Measurements from ENCODE around the gene HIVEP1.

The HIVEP1 gene

GRCh38 chr6:12034349-12034748 is 22.2 kb downstream of the HIVEP1 start:
- TF ChIP-seq POLR2A (IDR thresholded peaks at IDR 0.05; ENCODE audit: extremely low read depth, insufficient read length), result no peak
- no peak for TF ChIP-seq MAX (IDR thresholded peaks at IDR 0.05; ENCODE audit: low read depth, low read length)
- TF ChIP-seq CTCF (IDR thresholded peaks at IDR 0.05; ENCODE audit: low read depth, low read length), result no peak
- TF ChIP-seq MYC (IDR thresholded peaks at IDR 0.05; ENCODE audit: low read depth, low read length), result no peak
- DNase-seq (ENCODE audit: low read depth), result no peak
- H3K4me3 ChIP-seq (ENCODE audit: low read depth, low read length), result no peak overlapping the region

- no peak for TF ChIP-seq CTCF (IDR thresholded peaks at IDR 0.05; ENCODE audit: low read depth, low read length)
- TF ChIP-seq MYC (IDR thresholded peaks at IDR 0.05; ENCODE audit: low read depth, low read length), result no peak
- no peak for TF ChIP-seq MAX (IDR thresholded peaks at IDR 0.05; ENCODE audit: low read depth, low read length)
- no peak for TF ChIP-seq POLR2A (IDR thresholded peaks at IDR 0.05; ENCODE audit: extremely low read depth, insufficient read length)
- DNase-seq (ENCODE audit: low read depth), result no peak
Measured at GRCh38 chr6:12034837-12035236, 22.7 kb downstream of the HIVEP1 start.

GRCh38 chr6:12036766-12037165 is 24.7 kb downstream of the HIVEP1 start:
- TF ChIP-seq POLR2A (IDR thresholded peaks at IDR 0.05; ENCODE audit: extremely low read depth, insufficient read length) (no peak), CTCF (IDR thresholded peaks at IDR 0.05; ENCODE audit: low read depth, low read length) (no peak), MAX (IDR thresholded peaks at IDR 0.05; ENCODE audit: low read depth, low read length) (no peak), MYC (IDR thresholded peaks at IDR 0.05; ENCODE audit: low read depth, low read length) (no peak)
- DNase-seq (ENCODE audit: low read depth), result no peak
- H3K4me3 ChIP-seq (ENCODE audit: low read depth, low read length), result no peak overlapping the region

More at GRCh38 chr6:12034837-12035236, 22.7 kb downstream of the HIVEP1 start:
- no peak overlapping the region for H3K4me3 ChIP-seq (ENCODE audit: low read depth, low read length)

- TF ChIP-seq MYC (IDR thresholded peaks at IDR 0.05; ENCODE audit: low read depth, low read length) (no peak), POLR2A (IDR thresholded peaks at IDR 0.05; ENCODE audit: extremely low read depth, insufficient read length) (no peak), CTCF (IDR thresholded peaks at IDR 0.05; ENCODE audit: low read depth, low read length) (no peak), MAX (IDR thresholded peaks at IDR 0.05; ENCODE audit: low read depth, low read length) (no peak)
- DNase-seq (ENCODE audit: low read depth), result no peak
- H3K4me3 ChIP-seq (ENCODE audit: low read depth, low read length), result no peak overlapping the region
Measured at GRCh38 chr6:12037798-12038197, 25.7 kb downstream of the HIVEP1 start.

- DNase-seq (ENCODE audit: low read depth), result no peak
- no peak overlapping the region for H3K4me3 ChIP-seq (ENCODE audit: low read depth, low read length)
- no peak for TF ChIP-seq CTCF (IDR thresholded peaks at IDR 0.05; ENCODE audit: low read depth, low read length)
Measured at GRCh38 chr6:12039540-12040459, 27.7 kb downstream of the HIVEP1 start.

Data from NB4 (cell line).